GM12878 (cell line): Measurements from ENCODE around the gene SEC11C. TPM values are rescaled to one million over a fixed set of nuclear protein-coding genes. Genes with fewer than 3 reads are reported as not detected.
A peak's percentile ranks its signal among the peaks of the same experiment; 100 is the strongest.

Experiments
- ATAC-seq: fragments of 200-7000 bp; cut with Tn5 transposase; 3 replicates; pipeline ENCODE4 v1.9.1; 2020; ENCODE audit warnings: mild to moderate bottlenecking, moderate library complexity
- BruUV-seq: library from RNA; stranded (reverse); fragments of 400-500 nt; replicated peaks from 2 replicates; lab custom pipeline; 2021; lab: Mats Ljungman, UMichigan
- CTCF ChIA-PET: fragments of 300-600 bp; sonication (Branson Sonifier 250); formaldehyde crosslinking; extraction: SDS; loops from one replicate; lab custom pipeline; 2021; ENCODE audit warnings: inconsistent platforms; lab: Yijun Ruan, JAX
- POLR2A ChIA-PET: fragments of 350-600 bp; formaldehyde crosslinking; extraction: SDS; loops from one replicate; lab custom pipeline; 2021; ENCODE audit warnings: inconsistent platforms; lab: Charles Lee
- RAD21 ChIA-PET: fragments of 300-600 bp; sonication (Branson Sonifier 250); formaldehyde crosslinking; loops from one replicate; lab custom pipeline; 2023; ENCODE audit warnings: antibody characterized with exemption; ENCODE audit not compliant: unreplicated experiment; lab: Charles Lee
- SMC1A ChIA-PET: fragments of 300-600 bp; sonication (Branson Sonifier 250); formaldehyde crosslinking; loops from one replicate; lab custom pipeline; 2023; ENCODE audit not compliant: unreplicated experiment, uncharacterized antibody; lab: Charles Lee
- DNase-seq: peaks from one replicate; pipeline ENCODE4 v3.0.0-alpha.2; 2011; ENCODE audit warnings: low read depth, low spot score
- FAIRE-seq: peaks from 3 replicates; lab custom pipeline; 2011; peaks lifted over from hg19 to GRCh38; lab: Jason Lieb, UNC
- H2AFZ ChIP-seq: 2 replicates; pipeline ENCODE4 v1.6.0; 2011; ENCODE audit warnings: low read depth, low read length, control low read depth; ENCODE audit not compliant: control insufficient read depth
- H3K27ac ChIP-seq: 2 replicates; pipeline ENCODE4 v1.5.1; 2011; ENCODE audit warnings: control low read depth; ENCODE audit not compliant: control insufficient read depth, insufficient read depth
- H3K27me3 ChIP-seq, 2 experiments: replicated peaks in 1 of 2; 2 replicates each; pipeline versions ENCODE4 v1.6.0 to v1.6.1; 2011; ENCODE audit warnings: low read length in 1 of 2; ENCODE audit not compliant: control insufficient read depth in 2 of 2, insufficient read depth in 2 of 2
- H3K36me3 ChIP-seq, 2 experiments: 2 replicates each; pipeline ENCODE4 v1.5.1; 2011; ENCODE audit warnings: low read length in 1 of 2; ENCODE audit not compliant: control insufficient read depth in 2 of 2, insufficient read depth in 2 of 2
- H3K4me1 ChIP-seq: 2 replicates; pipeline ENCODE4 v1.6.1; 2011; ENCODE audit warnings: mild to moderate bottlenecking, low read length, moderate library complexity, mixed read lengths; ENCODE audit not compliant: control insufficient read depth, insufficient read depth
- H3K4me2 ChIP-seq: 2 replicates; pipeline ENCODE4 v1.6.0; 2011; ENCODE audit warnings: control low read depth; ENCODE audit not compliant: control insufficient read depth, insufficient read depth
- H3K4me3 ChIP-seq: fragments of 200-600 bp; sonication (generic); 2 replicates; pipeline ENCODE4 v1.5.1; 2016
- H3K79me2 ChIP-seq: 2 replicates; pipeline ENCODE4 v1.6.0; 2011; ENCODE audit warnings: low read length; ENCODE audit not compliant: control insufficient read depth, insufficient read depth
- H3K9ac ChIP-seq: 2 replicates; pipeline ENCODE4 v1.8.0; 2011; ENCODE audit warnings: low read length, control low read depth, mixed read lengths; ENCODE audit not compliant: control insufficient read depth, insufficient read depth
- H3K9me3 ChIP-seq: replicated peaks from 3 replicates; pipeline ENCODE4 v1.5.1; 2011; ENCODE audit warnings: mild to moderate bottlenecking, low read length; ENCODE audit not compliant: control insufficient read depth, insufficient read depth
- H4K20me1 ChIP-seq: 2 replicates; pipeline ENCODE4 v1.6.0; 2011; ENCODE audit not compliant: control insufficient read depth, insufficient read depth
- BCL3 ChIP-seq: IDR thresholded peaks from 2 replicates; pipeline ENCODE4 v1.6.1; 2011; ENCODE audit warnings: borderline replicate concordance, low read depth, mild to moderate bottlenecking, moderate library complexity, low read length; ENCODE audit not compliant: insufficient read depth, poor library complexity, severe bottlenecking
- EGR1 ChIP-seq, 2 experiments: IDR thresholded peaks; 1 replicate in 1 of 2; 2 replicates in 1 of 2; pipeline ENCODE4 v1.6.1; 2011 to 2012; ENCODE audit warnings: low read depth in 2 of 2, low read length in 2 of 2, borderline replicate concordance in 1 of 2, mild to moderate bottlenecking in 1 of 2, moderate library complexity in 1 of 2
- IKZF1 ChIP-seq: fragments of 450-650 bp; conservative IDR thresholded peaks from 2 replicates; pipeline ENCODE4 v1.6.1; 2017; ENCODE audit warnings: antibody characterized with exemption, mild to moderate bottlenecking
- NBN ChIP-seq: fragments of 450-650 bp; IDR thresholded peaks from 2 replicates; pipeline ENCODE4 v1.6.1; 2016
- NFIC ChIP-seq: IDR thresholded peaks from 2 replicates; pipeline ENCODE4 v1.6.1; 2012; ENCODE audit warnings: low read depth, mild to moderate bottlenecking, inconsistent platforms, low read length, moderate library complexity
- POLR2A ChIP-seq: IDR thresholded peaks from 2 replicates; pipeline ENCODE4 v1.6.1; 2011; ENCODE audit warnings: low read depth, mild to moderate bottlenecking, low read length
- SREBF1 ChIP-seq: IDR thresholded peaks from 2 replicates; pipeline ENCODE4 v1.6.1; 2012; ENCODE audit warnings: mild to moderate bottlenecking, low read length
- SUPT20H ChIP-seq: IDR thresholded peaks from 2 replicates; pipeline ENCODE4 v1.6.1; 2011; ENCODE audit warnings: low read depth, mild to moderate bottlenecking, low read length, moderate library complexity, borderline replicate concordance; ENCODE audit not compliant: control insufficient read depth
- TARDBP ChIP-seq: IDR thresholded peaks from 2 replicates; pipeline ENCODE4 v1.6.1; 2016; ENCODE audit warnings: borderline replicate concordance
- WGBS: methylation state at CpG from one replicate; pipeline ENCODE4 v1.1.6; 2016; ENCODE audit warnings: low lambda C conversion rate; ENCODE audit not compliant: insufficient replicate concordance, insufficient coverage; ENCODE audit errors: missing lambda C conversion rate; 5-methylcytosine and 5-hydroxymethylcytosine counted together
- in situ Hi-C: fragments of 300-500 bp; cut with MboI; formaldehyde crosslinking; loops from 9 replicates; pipeline ENCODE4 v1.14.3; 2018; ENCODE audit warnings: mixed read lengths
- intact Hi-C: fragments of 100-400 bp; cut with micrococcal nuclease; formaldehyde crosslinking; loops from one replicate; pipeline ENCODE4 v1.14.2; 2022; ENCODE audit not compliant: unreplicated experiment
- polyA plus RNA-seq, 11 experiments: library from polyadenylated mRNA; depleted of rRNA in 4 of 11; unstranded in 6 of 11; stranded (reverse) in 5 of 11; fragments of >200 nt; fragmentation: Nextera tagmentation in 4 of 11; fragmentation: Illumina TruSeq in 1 of 11; extraction: Ambion mirVana in 4 of 11; extraction: Trizol in 1 of 11; gene quantifications; 1 replicate in 1 of 11; 2 replicates in 10 of 11; pipeline versions ENCODE4 v1.2.1 to v1.2.3, GENCODE V29; 2011 to 2016; ENCODE audit warnings: inconsistent platforms in 2 of 11, missing spikeins in 2 of 11, low read depth in 1 of 11
- total RNA-seq, 4 experiments: library from RNA; depleted of rRNA in 3 of 4; stranded (reverse); fragments of >200 nt in 3 of 4; fragmentation: Illumina TruSeq in 1 of 4; extraction: Trizol in 1 of 4; gene quantifications; 2 replicates each; pipeline versions ENCODE4 v1.2.1 to v1.2.3, GENCODE V29; 2013 to 2021
- TF ChIP-seq, protein P1 (sequence below): fragments of 450-650 bp; IDR thresholded peaks from 2 replicates; pipeline ENCODE4 v1.6.1; 2018; ENCODE audit warnings: mild to moderate bottlenecking, low read depth, moderate library complexity; ENCODE audit not compliant: partially characterized antibody

SEC11C gene
- total and polyA plus RNA-seq, 10 of the 15 experiments (the other 5 are each of a cell fraction or from before 2014, with no cell fraction given), result 124 to 649 (median 211) TPM

DNA sequence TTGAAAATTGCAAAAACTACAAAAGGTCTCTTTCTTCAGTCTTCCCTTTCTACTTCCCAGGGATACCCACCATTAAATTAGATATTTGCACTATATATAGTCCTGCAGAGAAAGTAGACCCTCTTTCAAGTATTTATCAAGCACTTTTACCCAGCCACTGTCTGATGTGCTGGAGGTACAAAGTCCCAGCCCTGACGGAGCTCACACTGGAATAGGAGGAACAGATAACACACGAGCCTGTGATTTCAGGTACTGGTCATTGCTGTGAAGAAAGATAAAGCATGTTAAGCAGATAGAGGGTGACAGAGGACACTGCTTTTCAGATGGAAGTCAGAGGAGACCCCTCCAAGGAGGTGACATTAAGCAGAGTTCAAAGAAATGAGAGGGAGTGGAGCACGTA lies 19.6 kb downstream of the SEC11C start (continued):
- TF ChIP-seq, protein P1, sequence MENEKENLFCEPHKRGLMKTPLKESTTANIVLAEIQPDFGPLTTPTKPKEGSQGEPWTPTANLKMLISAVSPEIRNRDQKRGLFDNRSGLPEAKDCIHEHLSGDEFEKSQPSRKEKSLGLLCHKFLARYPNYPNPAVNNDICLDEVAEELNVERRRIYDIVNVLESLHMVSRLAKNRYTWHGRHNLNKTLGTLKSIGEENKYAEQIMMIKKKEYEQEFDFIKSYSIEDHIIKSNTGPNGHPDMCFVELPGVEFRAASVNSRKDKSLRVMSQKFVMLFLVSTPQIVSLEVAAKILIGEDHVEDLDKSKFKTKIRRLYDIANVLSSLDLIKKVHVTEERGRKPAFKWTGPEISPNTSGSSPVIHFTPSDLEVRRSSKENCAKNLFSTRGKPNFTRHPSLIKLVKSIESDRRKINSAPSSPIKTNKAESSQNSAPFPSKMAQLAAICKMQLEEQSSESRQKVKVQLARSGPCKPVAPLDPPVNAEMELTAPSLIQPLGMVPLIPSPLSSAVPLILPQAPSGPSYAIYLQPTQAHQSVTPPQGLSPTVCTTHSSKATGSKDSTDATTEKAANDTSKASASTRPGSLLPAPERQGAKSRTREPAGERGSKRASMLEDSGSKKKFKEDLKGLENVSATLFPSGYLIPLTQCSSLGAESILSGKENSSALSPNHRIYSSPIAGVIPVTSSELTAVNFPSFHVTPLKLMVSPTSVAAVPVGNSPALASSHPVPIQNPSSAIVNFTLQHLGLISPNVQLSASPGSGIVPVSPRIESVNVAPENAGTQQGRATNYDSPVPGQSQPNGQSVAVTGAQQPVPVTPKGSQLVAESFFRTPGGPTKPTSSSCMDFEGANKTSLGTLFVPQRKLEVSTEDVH, result no peak
- TF ChIP-seq IKZF1, result no peak
- TF ChIP-seq NBN, result no peak
- TF ChIP-seq SREBF1, result no peak
- TF ChIP-seq NFIC, result no peak
- TF ChIP-seq TARDBP, result no peak
- TF ChIP-seq POLR2A, result no peak
- no peak for TF ChIP-seq EGR1 (IDR thresholded peaks at IDR 0.05; ENCODE audit: borderline replicate concordance in 1 of 2, low read depth in 2 of 2, low read length in 2 of 2)
- TF ChIP-seq SUPT20H, result no peak

DNA sequence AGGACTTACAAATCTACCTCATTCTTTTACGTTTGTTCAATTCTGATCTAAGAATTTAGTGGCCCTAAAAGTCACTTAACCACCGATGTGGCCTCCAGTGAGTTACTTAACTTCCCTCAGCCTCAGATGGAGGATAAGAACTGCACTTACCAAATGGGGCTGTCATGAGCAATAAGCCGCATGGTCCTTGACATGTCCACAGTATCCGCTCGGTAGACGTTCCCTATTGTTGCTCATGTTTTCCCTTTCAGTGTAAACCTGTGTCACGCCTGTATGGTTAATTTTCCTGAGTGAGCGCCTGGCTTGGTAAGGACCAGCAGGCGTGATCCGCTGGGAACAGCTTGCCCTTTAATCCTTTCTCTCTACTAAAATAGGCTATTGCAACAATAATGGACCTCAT lies 20.3 kb downstream of the SEC11C start:
- WGBS, result 87% methylated on average over 10 of the region's 10 CpGs

More for the DNA sequence above, 20.3 kb downstream of the SEC11C start:
- in situ Hi-C loops, result no loop called here
- ChIA-PET CTCF (no interaction called here), SMC1A (no interaction called here), RAD21 (no interaction called here), POLR2A (interaction anchor here (0.6 kb wide), 1 partner anchor 690 kb away, joined by 3 read pairs; no protein-coding TSS in a partner anchor)
- H2AFZ ChIP-seq, result no peak overlapping the region
- H3K4me1 ChIP-seq, result no peaks in the 10 kb centered on the region
- H3K79me2 ChIP-seq, result no peaks in the 10 kb centered on the region
- DNase-seq (no peak), FAIRE-seq (no peak), ATAC-seq (no peak)
- intact Hi-C loops, result loop anchor here (2.0 kb wide), 1 partner anchor 23 kb away; no protein-coding TSS in a partner anchor
- H3K4me3 ChIP-seq, result no peak overlapping the region
- no peaks in the 10 kb centered on the region for H3K9me3 ChIP-seq
- no peaks in the 10 kb centered on the region for H3K27me3 ChIP-seq
- no peaks in the 10 kb centered on the region for H4K20me1 ChIP-seq
- no TSS peak for BruUV-seq
- TF ChIP-seq BCL3 (peak; percentile 48), EGR1 (IDR thresholded peaks at IDR 0.05; ENCODE audit: borderline replicate concordance in 1 of 2, low read depth in 2 of 2, low read length in 2 of 2) (no peak)
- H3K36me3 ChIP-seq, result peaks cover 0 to 25% of the 10 kb centered on the region in 2 experiments; a peak in 3 of 4 replicates
- no peak overlapping the region for H3K4me2 ChIP-seq
- no peak overlapping the region for H3K9ac ChIP-seq
- H3K27ac ChIP-seq, result no peak overlapping the region
